Activated CD8-positive, alpha-beta memory T cell treated with anti-CD3 and anti-CD28 coated beads, Interleukin-2, amount 50 U/mL, for 48 hours (primary cell): Measurements from ENCODE around the gene PRSS3.
A peak's percentile ranks its signal among the peaks of the same experiment; 100 is the strongest.
"Not testable (repeated sequence)": the region's sequence is repeated elsewhere in the genome, so short reads cannot be mapped to it uniquely, and the experiment has no call there.

Source experiments
- DNase-seq: peaks from one replicate; pipeline ENCODE4 v3.0.0-alpha.2; 2020

PRSS3 gene

DNA sequence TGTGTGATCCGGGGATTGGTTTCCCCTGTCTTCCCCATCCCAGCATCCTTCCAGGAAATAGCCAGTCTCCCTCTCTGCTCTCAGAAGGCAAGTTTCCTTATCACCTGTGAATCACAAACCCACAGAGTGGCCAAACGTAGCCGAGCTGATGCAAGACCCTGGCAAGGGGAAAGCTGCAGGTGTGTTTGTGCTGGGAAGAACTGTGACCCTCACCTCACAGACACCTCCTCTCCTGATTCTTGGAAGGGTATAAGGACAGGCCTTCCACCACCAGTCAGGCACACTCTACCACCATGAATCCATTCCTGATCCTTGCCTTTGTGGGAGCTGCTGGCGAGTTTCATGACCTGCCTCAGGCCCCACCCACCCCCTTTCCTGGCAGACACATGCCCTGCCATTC is at the start of gene PRSS3:
TSS of gene PRSS3 (plus strand) at position 281 of the 400 bp plus-strand sequence. CDS start at position 294, 13 bp downstream.
- no peak for DNase-seq

DNA sequence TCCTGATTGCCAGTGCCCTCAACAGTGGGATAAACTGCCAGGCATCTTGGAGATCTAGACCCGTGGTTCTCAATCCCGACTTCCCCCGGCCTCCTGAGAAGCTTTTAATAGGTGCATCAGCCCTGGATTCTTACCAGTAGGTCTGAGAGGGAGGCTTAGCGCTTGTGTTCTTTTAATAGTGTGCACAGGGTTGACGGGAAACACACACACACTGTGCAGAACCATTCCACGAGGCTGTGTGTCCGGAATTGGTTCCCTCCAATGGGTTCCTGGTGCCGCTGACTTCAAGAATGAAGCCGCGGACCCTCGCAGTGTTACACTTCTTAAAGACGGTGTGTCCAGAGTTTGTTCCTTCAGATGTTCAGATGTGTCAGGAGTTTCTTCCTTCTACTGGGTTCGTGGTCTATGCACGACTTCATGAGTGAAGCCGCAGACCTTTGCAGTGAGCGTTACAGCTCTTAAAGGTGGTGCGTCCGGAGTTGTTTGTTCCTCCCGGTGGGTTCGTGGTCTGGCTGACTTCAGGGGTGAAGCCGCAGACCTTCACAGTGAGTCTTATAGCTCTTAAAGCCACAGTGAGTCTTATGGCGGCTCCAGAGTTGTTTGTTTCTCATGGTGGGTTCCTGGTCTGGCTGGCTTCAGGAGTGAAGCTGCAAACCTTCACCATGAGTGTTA is 46.6 kb upstream of the PRSS3 start:
- DNase-seq = peak; percentile 69

GRCh38 chr9:33749305-33749654 is 46.1 kb upstream of the PRSS3 start:
- DNase-seq = not testable (repeated sequence)

DNA sequence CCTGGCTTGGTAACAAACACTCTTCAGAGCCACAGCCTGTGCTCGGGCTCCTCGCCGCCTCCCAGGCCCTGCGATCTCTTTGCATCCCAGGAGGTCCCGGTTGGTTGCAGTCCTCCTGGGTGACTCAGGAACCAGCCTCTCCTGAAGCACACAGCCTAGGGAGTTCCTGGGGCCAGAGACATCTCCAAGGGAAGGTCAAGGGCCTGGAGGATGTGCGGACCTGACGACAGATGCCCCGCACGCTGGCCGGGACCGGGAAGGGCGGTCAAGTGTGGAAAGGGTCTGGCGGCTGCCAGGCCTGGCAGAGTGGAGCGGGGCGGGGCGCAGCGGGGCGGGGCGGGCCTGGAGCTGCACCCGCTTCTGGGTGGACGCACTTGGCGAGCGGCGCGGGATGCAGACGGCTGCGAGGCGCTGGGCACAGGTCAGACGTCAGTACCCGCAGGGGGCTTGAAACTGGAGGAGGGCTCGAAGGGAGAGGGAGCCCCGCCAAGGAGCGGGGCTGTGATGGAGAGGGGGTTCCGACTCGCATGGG is 45.0 kb upstream of the PRSS3 start:
- DNase-seq = no peak

DNA sequence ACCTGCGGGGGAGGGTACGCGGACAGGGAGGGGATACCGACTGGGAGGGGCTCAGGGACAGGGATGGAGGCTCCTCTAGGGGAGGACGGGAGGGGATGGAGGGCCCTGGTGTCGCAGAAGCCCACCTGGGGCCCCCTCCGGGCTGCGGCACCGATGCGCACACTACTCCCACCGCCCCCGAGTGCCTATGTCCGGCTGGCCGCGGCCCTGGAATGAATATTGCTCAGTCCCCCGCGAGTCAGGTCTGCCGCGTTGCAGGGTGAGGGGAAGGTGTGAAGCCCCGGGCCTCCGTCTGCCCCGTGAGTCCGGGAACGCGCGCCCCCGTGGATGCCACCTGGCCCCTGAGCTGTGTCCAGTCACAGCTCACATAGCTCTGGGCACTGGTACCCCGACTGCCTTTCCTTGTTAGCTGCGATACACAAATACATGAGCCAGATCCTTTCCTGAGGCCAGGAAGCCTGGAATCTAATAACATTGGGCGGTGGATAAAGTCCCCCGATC is 44.5 kb upstream of the PRSS3 start:
- DNase-seq = no peak

GRCh38 chr9:33751536-33752129 is 43.7 kb upstream of the PRSS3 start:
- no peak for DNase-seq

- no peak for DNase-seq
These were observed 43.2 kb upstream of the PRSS3 start for GRCh38 chr9:33752130-33752637.

DNA sequence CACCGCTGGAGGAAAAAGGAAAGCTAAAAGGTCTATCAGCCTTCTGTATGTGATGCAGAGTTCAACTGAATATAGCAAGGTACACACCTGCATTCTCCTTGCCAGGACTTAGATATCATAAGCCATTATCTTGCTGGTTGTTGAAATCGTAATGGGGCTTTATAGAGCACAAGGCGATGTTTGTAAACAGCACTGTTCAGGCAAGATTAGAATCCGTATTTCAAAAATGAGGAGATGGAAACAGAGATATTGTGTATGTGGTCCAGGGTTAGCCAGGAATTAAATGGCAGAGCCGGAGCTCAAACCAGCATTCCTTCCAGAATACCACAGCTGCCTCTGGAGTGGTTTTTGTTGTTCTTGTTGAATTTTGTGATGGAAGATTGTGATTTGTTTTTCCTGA is 42.6 kb upstream of the PRSS3 start:
- not testable (repeated sequence) for DNase-seq

- not testable (repeated sequence) for DNase-seq
These were observed 35.7 kb upstream of the PRSS3 start for GRCh38 chr9:33759648-33760047.

DNA sequence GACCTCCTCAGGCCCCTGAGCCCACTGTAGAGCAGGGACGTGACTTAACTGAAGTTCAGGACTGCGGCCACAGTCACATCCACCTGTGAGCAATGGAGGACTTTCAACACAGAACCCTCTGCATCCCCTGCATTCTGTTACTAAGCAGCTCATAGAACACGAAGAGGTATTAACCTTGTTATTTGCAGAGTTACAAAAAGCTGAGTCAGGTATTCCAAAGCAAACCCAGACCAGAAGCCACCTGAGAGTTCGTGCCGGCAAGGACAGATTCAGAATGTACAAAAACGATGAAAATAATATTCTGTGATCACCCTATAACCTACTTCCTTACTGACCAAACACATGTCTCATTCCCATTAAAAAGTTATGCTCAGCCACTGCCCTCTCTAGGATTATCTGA is 33.0 kb upstream of the PRSS3 start:
- DNase-seq = no peak

- not testable (repeated sequence) for DNase-seq
These were observed 31.7 kb upstream of the PRSS3 start for GRCh38 chr9:33763709-33764108.

- DNase-seq = no peak
These were observed 29.9 kb upstream of the PRSS3 start for GRCh38 chr9:33765411-33765810.

- not testable (repeated sequence) for DNase-seq
These were observed 25.0 kb upstream of the PRSS3 start for GRCh38 chr9:33770156-33770880.

DNA sequence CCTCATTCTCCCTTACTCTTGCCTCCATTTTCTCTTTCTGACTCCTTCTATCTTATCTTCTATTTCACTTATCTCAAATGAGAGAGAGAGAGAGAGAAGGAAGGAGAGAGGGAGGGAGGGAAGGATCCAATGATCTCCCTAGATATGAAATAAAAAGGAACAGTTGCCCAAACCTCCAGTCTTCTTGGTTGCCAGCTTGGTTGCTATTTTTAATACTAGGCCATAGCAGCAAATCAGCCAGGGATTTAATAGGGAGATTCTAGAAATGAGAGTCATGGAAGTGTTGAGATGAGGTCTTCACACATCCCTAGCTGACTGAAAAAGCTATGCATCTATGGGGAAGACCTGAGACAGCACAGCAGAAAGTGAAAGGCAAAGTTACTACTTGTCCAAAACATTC is 22.2 kb upstream of the PRSS3 start:
- not testable (repeated sequence) for DNase-seq

DNA sequence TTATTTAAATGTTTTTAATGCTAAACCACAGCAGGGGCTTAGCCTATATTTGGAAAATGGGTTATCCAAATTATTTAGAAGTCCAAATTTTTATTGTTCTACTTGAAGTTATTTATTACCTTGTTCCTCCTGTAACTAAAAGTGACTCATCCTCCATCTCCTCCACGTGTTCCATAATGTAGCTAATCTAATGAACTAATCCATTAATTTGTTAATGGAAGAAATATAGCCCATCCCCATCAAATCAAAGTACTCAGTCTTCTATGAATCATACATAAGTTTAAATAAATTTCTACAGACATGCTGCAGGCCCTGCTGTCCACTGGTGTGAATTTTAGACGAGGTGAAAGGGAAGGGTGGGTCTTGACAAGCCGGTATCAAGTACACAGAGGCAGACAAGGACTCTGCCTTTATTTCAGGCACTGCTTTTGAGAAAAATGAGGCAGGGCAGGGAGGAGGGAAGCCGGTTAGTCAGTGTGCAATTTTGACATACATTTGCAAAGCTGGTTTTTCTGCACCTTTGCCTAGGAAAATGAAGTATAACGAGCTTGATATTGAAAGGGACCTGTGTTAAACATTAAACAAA is 21.2 kb upstream of the PRSS3 start:
- not testable (repeated sequence) for DNase-seq

DNA sequence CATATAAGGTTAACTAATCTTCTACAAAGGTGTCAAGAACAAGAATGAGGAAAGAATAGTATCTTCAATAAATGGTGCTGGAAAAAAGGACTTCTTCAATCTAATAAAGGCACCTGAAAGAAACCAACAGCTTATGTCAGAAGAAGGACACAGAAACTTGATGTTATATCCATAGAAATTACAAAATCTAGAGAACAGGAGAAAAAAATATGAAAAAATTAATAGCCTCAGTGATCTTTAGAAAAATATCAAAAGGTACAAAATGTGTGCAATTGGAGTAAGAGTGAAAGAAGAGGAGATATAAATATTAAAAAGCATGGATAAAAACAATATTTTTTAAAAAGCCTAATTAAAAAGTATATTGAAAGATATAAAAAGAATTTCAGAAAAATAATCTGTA is 18.8 kb upstream of the PRSS3 start:
- no peak for DNase-seq

DNA sequence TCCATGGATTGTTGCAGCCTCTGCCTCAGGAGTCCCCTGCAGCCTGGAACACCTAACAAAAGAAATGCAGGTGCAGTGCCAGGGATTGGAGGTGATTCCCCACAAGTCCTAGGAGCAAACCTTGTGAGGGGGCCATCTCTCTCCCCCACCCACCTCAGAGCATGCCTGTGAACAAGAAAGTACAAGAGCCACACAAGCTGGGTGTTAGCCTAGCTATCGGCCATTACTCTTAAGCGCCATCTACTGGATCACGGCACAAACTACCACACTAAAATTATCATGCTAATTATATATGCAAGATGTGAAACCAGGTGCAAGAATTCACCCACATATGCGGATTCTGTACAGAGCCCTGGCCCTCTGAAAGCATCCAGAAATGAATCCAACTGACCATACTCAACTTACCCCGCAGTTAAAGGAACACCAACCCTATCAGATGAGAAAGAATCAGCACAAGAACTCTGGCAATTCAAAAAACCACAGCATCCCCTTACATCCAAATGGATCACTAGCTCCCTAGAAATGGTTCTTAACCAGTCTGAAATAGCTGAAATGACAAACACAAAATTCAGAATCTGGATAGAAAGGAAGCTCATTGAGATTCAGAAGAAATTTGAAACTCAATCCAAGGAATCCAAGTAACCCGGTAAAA is 16.5 kb upstream of the PRSS3 start:
- no peak for DNase-seq

GRCh38 chr9:33780276-33780675 is 15.1 kb upstream of the PRSS3 start:
- DNase-seq = no peak

- no peak for DNase-seq
These were observed 13.6 kb upstream of the PRSS3 start for GRCh38 chr9:33781736-33782135.

- no peak for DNase-seq
These were observed 12.8 kb upstream of the PRSS3 start for GRCh38 chr9:33782395-33783152.

GRCh38 chr9:33785914-33786313 is 9.4 kb upstream of the PRSS3 start:
- DNase-seq = no peak

DNA sequence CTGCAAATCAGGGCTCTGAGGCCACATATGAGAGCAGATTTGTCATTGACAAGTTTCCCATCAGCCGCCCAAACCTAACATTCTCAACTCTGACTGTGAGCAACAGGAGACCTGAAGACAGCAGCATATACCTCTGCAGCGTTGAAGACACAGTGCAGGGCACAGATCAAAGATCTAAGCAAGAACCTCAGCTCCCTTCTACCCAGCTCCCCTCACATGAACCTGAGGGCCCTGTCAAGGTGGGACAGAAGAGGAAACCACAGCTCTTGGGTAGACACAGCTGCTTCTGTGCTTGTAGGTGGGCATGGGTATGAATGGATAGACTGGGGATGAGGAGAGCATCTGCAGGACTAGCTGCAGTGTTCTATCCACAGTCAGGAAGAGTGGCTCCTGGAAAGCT is 8.7 kb upstream of the PRSS3 start:
- no peak for DNase-seq
